Transverse colon (tissue), 4 donors: ENCODE measurements around the gene CISH. TPM values are rescaled to one million over a fixed set of nuclear protein-coding genes. Genes with fewer than 3 reads are reported as not detected.

Source experiments
- DNase-seq: peaks from one replicate; pipeline ENCODE4 v3.0.0-alpha.2; 2019
- H3K27ac ChIP-seq, 4 donors: fragments of 200-600 bp; sonication (generic); 2 replicates each; pipeline ENCODE4 v1.5.1; 2016 to 2018; ENCODE audit warnings: inconsistent platforms in 4 of 4
- H3K27me3 ChIP-seq: fragments of 200-600 bp; sonication (generic); 2 replicates; pipeline ENCODE4 v1.5.1; 2017; ENCODE audit warnings: inconsistent platforms
- H3K36me3 ChIP-seq, 4 donors: fragments of 200-600 bp; sonication (generic); 2 replicates each; pipeline ENCODE4 v1.5.1; 2017 to 2019; ENCODE audit warnings: inconsistent platforms in 4 of 4
- H3K4me1 ChIP-seq, 4 donors: fragments of 200-600 bp; sonication (generic); 2 replicates each; pipeline ENCODE4 v1.5.1; 2017 to 2020; ENCODE audit warnings: inconsistent platforms in 4 of 4
- H3K4me3 ChIP-seq, 4 donors: fragments of 200-600 bp; sonication (generic); 1 replicate in 1 of 4; 2 replicates in 3 of 4; pipeline versions ENCODE4 v1.5.1 to v1.6.1; 2017 to 2019; ENCODE audit warnings: inconsistent platforms in 4 of 4
- H3K9me3 ChIP-seq, 2 donors: fragments of 200-600 bp; sonication (generic); 2 replicates each; pipeline ENCODE4 v1.5.1; 2017 to 2019; ENCODE audit warnings: inconsistent platforms in 2 of 2
- CTCF ChIP-seq, 5 experiments: fragments of 200-600 bp in 3 of 5; fragments of 450-650 bp in 2 of 5; sonication (generic) in 3 of 5; IDR thresholded peaks; 1 replicate in 2 of 5; 2 replicates in 3 of 5; pipeline ENCODE4 v1.5.1; 2016 to 2017; ENCODE audit warnings: antibody characterized with exemption in 5 of 5, inconsistent platforms in 3 of 5, mild to moderate bottlenecking in 2 of 5, moderate library complexity in 1 of 5
- EP300 ChIP-seq: sonication (generic); formaldehyde crosslinking; IDR thresholded peaks from one replicate; pipeline ENCODE4 v1.6.1; 2017; ENCODE audit warnings: antibody characterized with exemption, low read depth
- POLR2A ChIP-seq: fragments of 450-650 bp; IDR thresholded peaks from one replicate; pipeline ENCODE4 v1.6.1; 2016; ENCODE audit warnings: antibody characterized with exemption, mild to moderate bottlenecking, moderate library complexity
- POLR2AphosphoS5 ChIP-seq, 3 donors: sonication (generic); formaldehyde crosslinking; IDR thresholded peaks; one replicate each; pipeline ENCODE4 v1.6.1; 2016; ENCODE audit warnings: antibody characterized with exemption in 3 of 3
- WGBS, 2 donors: methylation state at CpG; one replicate each; pipeline ENCODE4 v1.1.5; 2018; ENCODE audit warnings: low coverage in 1 of 2; 5-methylcytosine and 5-hydroxymethylcytosine counted together
- in situ Hi-C, 4 donors: fragments of 200-750 bp; cut with MboI; loops; one replicate each; pipeline versions ENCODE4 v1.15.0 to v1.15.1; 2017; ENCODE audit warnings: low sequenced_read_pairs in 3 of 4, low pct_ligation_motif_present in 1 of 4, low pct_unique_long_range_greater_than_20kb in 1 of 4
- intact Hi-C: fragments of 100-400 bp; cut with DNase I; formaldehyde crosslinking; loops from one replicate; pipeline ENCODE4 v1.15.1; 2023; ENCODE audit warnings: low total_unique reads
- total RNA-seq, 4 donors: library from RNA; depleted of rRNA; stranded (reverse); fragments of >200 nt; gene quantifications; one replicate each; pipeline ENCODE4 v1.1.0, GENCODE V29; 2016

CISH gene
- total RNA-seq, 4 donors from 2014 or later = 3.0 to 15.9 (median 9.2) TPM

DNA sequence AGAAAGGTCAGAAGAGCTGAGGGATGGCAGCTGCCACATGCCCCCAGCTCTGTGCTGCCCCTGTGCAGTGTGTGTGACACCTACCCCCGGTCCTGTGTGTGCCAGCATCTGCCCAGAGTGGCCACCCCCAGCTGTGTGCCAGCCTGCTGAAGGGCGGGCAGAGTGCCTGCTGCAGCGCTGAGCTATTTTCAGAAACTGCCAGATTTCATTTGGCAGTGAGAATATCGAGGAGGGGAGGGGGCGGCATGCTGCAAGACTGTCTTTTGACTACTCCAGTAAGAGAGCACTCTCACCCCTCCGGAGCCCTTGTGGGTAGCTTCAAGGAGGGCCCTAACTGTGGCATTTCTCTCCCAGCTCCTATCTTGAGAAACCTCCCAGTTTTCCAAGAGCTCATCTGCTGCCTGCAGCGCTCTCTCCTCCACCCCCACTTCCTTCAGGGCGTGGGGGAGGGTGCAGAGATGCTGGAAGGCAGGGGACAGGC lies 37.9 kb upstream of the CISH start:
- no peaks in the 10 kb centered on the region for H3K27me3 ChIP-seq
- no peak overlapping the region for H3K4me3 ChIP-seq
- peaks cover 0 to 10% (median 3%) of the 10 kb centered on the region in 4 donors for H3K36me3 ChIP-seq
- no peak overlapping the region for H3K27ac ChIP-seq
- TF ChIP-seq POLR2A (no peak), EP300 (no peak), POLR2AphosphoS5 (IDR thresholded peaks at IDR 0.05) (no peak), CTCF (IDR thresholded peaks at IDR 0.05) (no peak)
- in situ Hi-C loops (no loop called here), intact Hi-C loops (no loop called here)
- H3K4me1 ChIP-seq = no peaks in the 10 kb centered on the region
- no peaks in the 10 kb centered on the region for H3K9me3 ChIP-seq
- WGBS, 2 donors = 80% methylated on average over 8 of the region's 8 CpGs; no CpG with 5 or more reads in 1 of the 2 donors
- DNase-seq = no peak

- Histone ChIP-seq H3K9me3 (no peaks in the 10 kb centered on the region), H3K27ac (no peak overlapping the region), H3K27me3 (no peaks in the 10 kb centered on the region), H3K36me3 (peaks cover 0 to 10% (median 3%) of the 10 kb centered on the region in 4 donors), H3K4me1 (no peaks in the 10 kb centered on the region), H3K4me3 (no peak overlapping the region)
- WGBS, 2 donors = 86% methylated on average over 2 of the region's 2 CpGs; no CpG with 5 or more reads in 1 of the 2 donors
- no peak for DNase-seq
- in situ Hi-C loops = no loop called here
- TF ChIP-seq POLR2AphosphoS5 (IDR thresholded peaks at IDR 0.05) (no peak), POLR2A (no peak), EP300 (no peak), CTCF (IDR thresholded peaks at IDR 0.05) (no peak)
- intact Hi-C loops = no loop called here
These were observed 37.4 kb upstream of the CISH start for GRCh38 chr3:50648944-50649343.

- no peak for DNase-seq
- in situ Hi-C loops = no loop called here
- intact Hi-C loops = no loop called here
- Histone ChIP-seq H3K4me1 (no peaks in the 10 kb centered on the region), H3K4me3 (no peak overlapping the region), H3K27me3 (no peaks in the 10 kb centered on the region), H3K27ac (no peak overlapping the region), H3K36me3 (peaks cover 0 to 10% (median 3%) of the 10 kb centered on the region in 4 donors), H3K9me3 (no peaks in the 10 kb centered on the region)
- 74% methylated on average over 5 of the region's 6 CpGs; no CpG with 5 or more reads in 1 of the 2 donors for WGBS, 2 donors
- TF ChIP-seq POLR2AphosphoS5 (IDR thresholded peaks at IDR 0.05) (no peak), POLR2A (no peak), CTCF (IDR thresholded peaks at IDR 0.05) (no peak), EP300 (no peak)
These were observed 36.7 kb upstream of the CISH start for GRCh38 chr3:50648313-50648712.

DNA sequence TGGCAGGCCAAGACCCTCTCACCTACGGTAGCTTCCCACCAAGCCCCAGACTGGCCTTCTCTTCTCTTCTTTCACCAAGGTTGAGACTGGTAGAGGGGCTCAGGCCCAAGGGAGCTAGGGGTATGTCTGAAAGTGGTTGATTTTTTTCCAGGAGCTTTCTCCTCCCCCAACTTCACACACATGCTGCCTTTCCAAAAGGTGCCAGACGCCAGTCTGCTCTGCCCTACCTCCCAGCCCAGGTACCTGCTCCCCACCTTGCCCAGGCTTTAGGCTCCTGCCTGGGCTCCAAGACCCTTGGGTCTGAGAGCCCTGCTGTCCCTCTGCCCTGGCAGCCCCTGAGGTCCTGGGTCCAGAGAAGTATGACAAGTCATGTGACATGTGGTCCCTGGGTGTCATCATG lies 33.8 kb upstream of the CISH start:
- Histone ChIP-seq H3K27me3 (no peaks in the 10 kb centered on the region), H3K9me3 (no peaks in the 10 kb centered on the region), H3K4me3 (no peak overlapping the region), H3K36me3 (peaks cover 0 to 17% (median 5%) of the 10 kb centered on the region in 4 donors), H3K27ac (no peak overlapping the region), H3K4me1 (no peaks in the 10 kb centered on the region)
- no peak for TF ChIP-seq POLR2A
- TF ChIP-seq POLR2AphosphoS5 (IDR thresholded peaks at IDR 0.05) = no peak
- no peak for TF ChIP-seq CTCF (IDR thresholded peaks at IDR 0.05)
- no peak for TF ChIP-seq EP300
- DNase-seq = no peak
- in situ Hi-C loops = no loop called here
- intact Hi-C loops = no loop called here
- WGBS, 2 donors = 94% methylated on average over 2 of the region's 2 CpGs; no CpG with 5 or more reads in 1 of the 2 donors
